Measurements from ENCODE around the gene AMD1.

The AMD1 gene

DNA sequence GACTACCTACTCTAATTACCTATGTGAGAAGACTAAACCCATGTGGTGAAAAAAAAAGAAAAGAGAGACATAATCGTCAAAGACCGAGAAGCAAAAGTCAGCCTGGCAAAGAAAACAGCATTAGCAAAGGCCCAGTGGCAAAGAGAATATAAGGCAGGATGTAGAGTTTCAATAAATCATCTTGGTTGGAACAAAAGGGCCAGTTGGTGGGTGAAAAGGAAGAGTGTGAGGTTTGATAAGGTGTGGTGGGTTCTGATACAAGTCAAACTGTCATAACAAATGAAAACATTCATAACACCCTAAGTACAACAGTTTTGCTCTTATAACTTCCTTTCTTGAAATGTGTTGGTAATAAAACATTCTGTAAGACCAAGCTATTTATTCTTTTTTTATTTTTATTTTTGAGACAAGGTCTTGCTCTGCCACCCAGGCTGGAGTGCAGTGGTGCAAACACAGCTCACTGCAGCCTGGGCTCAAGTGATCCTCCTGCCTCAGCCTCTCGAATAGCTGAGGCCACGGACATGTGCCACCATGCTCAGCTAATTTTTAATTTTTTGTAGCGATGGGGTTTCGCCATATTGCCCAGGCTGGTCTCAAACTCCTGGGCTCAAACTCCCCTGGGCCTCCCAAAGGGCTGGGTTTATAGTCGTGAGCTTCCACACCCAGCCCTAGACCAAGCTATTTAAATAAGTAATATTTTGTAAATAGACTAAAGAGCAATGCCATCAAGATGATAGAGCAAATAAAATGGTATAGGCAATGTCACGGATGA lies 65.0 kb downstream of the AMD1 start:
- DNase-seq, result no peak

DNA sequence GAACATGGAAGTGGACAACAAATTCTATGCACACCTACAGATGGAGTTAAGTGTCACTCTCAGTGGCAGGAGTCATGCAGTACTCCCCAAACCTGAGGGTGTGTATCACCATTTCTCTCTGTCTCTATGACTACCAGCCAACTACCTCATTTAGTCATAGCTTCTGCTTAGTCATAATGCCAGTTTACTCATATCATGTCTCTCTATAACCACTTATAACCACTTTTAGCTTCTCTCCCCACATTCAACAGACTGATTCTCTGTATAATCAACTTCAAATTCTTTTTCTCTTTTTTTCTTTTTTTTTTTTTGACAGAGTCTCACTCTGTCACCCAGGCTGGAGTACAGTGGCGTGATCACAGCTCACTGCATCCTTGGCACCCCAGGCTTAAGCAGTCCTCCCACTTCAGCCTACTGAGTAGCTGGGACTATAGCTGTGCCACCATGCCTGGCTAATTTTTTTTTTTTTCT lies 70.1 kb downstream of the AMD1 start:
- DNase-seq, result peak; percentile 63
